ENCODE measurements around the gene MSGN1. TPM values are rescaled to one million over a fixed set of nuclear protein-coding genes. Genes with fewer than 3 reads are reported as not detected.

Gene MSGN1
- total RNA-seq, 1 experiment from 2014 or later, result not detected

GRCh38 chr2:17818235-17818815, 2.1 kb downstream of the MSGN1 start:
- Mint-ChIP-seq H3K4me3 (no peak overlapping the region), H3K9me3 (no peaks in the 10 kb centered on the region), H3K4me1 (peaks cover 30 to 31% of the 10 kb centered on the region in 2 experiments), H3K36me3 (ENCODE audit: insufficient read depth in 1 of 3, low read depth in 3 of 3) (no peaks in the 10 kb centered on the region), H3K27me3 (ENCODE audit: low read depth) (peaks cover 15% of the 10 kb centered on the region), H3K27ac (no peak overlapping the region)
- Histone ChIP-seq H2BK20ac (ENCODE audit: low read depth, low read length, poor library complexity, severe bottlenecking) (no peak overlapping the region), H3K9ac (ENCODE audit: extremely low read depth, insufficient read length, low read length) (no peak overlapping the region), H3K4ac (ENCODE audit: low read depth, low read length) (no peak overlapping the region), H3K18ac (ENCODE audit: insufficient read length, low read depth, low read length) (no peak overlapping the region), H2BK12ac (ENCODE audit: insufficient read length, low read depth, low read length) (no peak overlapping the region), H2BK120ac (ENCODE audit: low read depth, low read length, poor library complexity, severe bottlenecking) (no peak overlapping the region), H3K9me3 (ENCODE audit: control insufficient read depth, low read depth, low read length) (no peaks in the 10 kb centered on the region), H3K4me2 (ENCODE audit: insufficient read depth, insufficient read length, low read length) (no peak overlapping the region), H3K23ac (ENCODE audit: insufficient read length, low read depth, low read length) (no peak overlapping the region), H4K8ac (replicated peaks; ENCODE audit: insufficient read length, low read depth, low read length) (no peak overlapping the region), H3K14ac (ENCODE audit: insufficient read depth, low read length) (no peak overlapping the region), H3K23me2 (ENCODE audit: insufficient read length, low read depth, low read length, poor library complexity, severe bottlenecking) (no peaks in the 10 kb centered on the region), H3K79me2 (ENCODE audit: insufficient read depth, low read length) (no peaks in the 10 kb centered on the region), H2BK15ac (ENCODE audit: low read depth, low read length) (no peak overlapping the region), H2AFZ (ENCODE audit: low read length) (no peak overlapping the region), H3K56ac (ENCODE audit: insufficient read length, low read depth, low read length) (no peak overlapping the region), H4K91ac (ENCODE audit: insufficient read length, low read depth, low read length) (no peak overlapping the region), H3K27ac (ENCODE audit: insufficient read length, low read depth, low read length) (no peak overlapping the region), H4K20me1 (ENCODE audit: control insufficient read depth, insufficient read depth, insufficient read length) (no peaks in the 10 kb centered on the region), H3T11ph (ENCODE audit: low read length) (no peak overlapping the region), H4K5ac (ENCODE audit: insufficient read length, low read depth, low read length) (no peak overlapping the region), H3K79me1 (ENCODE audit: insufficient read depth, low read depth, low read length, poor library complexity, severe bottlenecking) (no peaks in the 10 kb centered on the region), H2BK5ac (ENCODE audit: insufficient read length, low read length) (no peak overlapping the region), H2AK5ac (ENCODE audit: insufficient read length, low read length) (no peak overlapping the region), H3K4me1 (ENCODE audit: insufficient read depth, low read length) (peaks cover 3% of the 10 kb centered on the region; the same call in 1 of the 2 replicates), H3K27me3 (ENCODE audit: insufficient read depth, low read length) (no peaks in the 10 kb centered on the region)
- no CpG with 5 or more reads among the region's 2 CpGs for WGBS (ENCODE audit: extremely low coverage, insufficient read length, low lambda C conversion rate)
- no peak for DNase-seq
- no peak for TF ChIP-seq CTCF (conservative IDR thresholded peaks at IDR 0.05)

Data from H9 (cell line).